NCI-H82 treated with DMSO at 0.1 percent for 48 hours (cell line): ENCODE measurements around the gene GRIP2.
A peak's percentile ranks its signal among the peaks of the same experiment; 100 is the strongest.
"Not testable (repeated sequence)": the region's sequence is repeated elsewhere in the genome, so short reads cannot be mapped to it uniquely, and the experiment has no call there.

ENCODE experiments used
- DNase-seq: peaks from one replicate; lab custom pipeline; 2025; ENCODE audit not compliant: unreplicated experiment; lab: John Stamatoyannopoulos, UW

The GRIP2 gene

DNA sequence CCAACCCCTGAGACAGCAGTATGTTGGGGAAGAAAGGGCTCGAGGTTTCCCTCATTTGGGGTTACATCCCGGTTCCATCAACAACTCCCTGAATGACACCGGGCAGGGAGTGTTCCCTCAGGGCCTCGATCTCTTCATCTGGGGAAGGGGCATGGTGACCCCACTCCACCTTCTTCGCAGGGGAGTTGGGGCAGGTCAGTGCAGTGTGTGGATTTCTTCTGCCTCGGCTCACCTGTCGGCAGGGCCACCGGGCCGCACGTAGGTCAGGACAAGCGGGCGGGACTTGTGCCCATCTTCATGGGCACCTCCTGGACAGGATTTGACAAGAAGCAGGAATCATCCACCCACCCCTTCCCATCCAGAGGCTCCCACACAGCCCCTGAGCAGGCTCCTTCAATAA, 17.4 kb downstream of the GRIP2 start:
- DNase-seq = no peak

DNA sequence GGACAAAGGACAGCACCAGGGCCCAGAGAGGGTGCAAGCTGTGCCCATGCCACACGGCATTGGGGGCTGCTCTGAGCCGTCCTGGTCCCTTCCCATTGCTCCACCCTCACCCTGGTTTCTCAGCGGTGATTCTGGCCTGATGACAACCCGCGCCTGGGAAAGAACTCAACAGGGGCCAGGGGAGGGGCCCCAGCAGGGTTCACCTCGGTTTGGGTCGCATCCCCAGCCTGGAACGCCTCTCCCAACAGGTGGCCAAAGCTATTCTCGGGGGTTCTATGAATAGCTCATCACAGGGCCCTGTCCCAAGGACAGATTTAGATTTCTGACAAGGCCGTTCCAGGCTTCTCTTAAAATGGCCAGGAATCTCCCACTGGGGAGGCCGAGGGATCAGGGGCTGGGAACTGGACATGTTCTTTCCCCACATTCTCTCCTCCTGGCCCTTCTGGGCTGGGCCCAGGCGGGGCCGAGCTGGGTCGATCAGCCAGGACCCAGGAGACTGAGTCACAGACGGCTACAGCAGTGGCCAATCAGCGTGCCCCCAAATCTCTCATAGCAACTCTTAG, 17.9 kb downstream of the GRIP2 start:
- no peak for DNase-seq

DNA sequence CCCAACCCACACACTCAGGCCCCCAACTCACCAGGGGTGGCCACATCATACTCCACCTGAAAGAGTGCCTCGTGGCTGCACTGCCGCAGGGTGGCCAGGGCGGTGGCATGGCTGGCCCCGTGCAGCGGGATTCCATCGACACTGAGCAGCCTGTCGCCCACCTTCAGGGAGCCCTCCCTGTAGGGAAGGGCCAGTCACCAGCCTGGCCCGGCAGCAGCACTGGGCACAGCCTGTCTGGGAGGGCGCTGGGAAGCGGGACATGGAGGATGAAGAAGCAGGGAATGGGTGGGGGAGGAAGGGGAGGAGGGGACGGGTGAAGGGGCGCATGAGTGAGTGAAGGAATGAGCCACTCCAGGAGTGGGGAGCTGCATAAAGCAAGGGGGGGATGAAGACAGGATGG, 18.5 kb downstream of the GRIP2 start:
- no peak for DNase-seq

DNA sequence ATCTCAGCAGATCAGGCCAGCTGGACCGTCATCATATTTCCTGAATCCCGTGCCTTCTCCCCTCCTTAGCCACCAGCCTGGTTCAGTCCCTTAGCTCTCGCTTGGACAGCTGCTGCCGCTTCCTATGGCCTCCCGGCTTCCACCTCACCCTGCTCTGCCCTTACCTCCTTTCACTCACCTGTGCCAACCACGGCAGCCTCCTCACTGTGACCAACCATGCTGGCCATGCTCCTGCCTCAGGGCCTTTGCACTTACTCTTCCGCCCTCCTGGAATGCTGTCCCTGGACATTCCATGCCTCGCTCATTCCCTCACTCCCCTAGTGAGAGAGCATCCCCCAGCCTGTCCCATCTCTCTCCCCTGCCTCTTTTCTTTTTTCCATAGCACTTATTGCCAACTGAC, 19.2 kb downstream of the GRIP2 start:
- DNase-seq = no peak

DNA sequence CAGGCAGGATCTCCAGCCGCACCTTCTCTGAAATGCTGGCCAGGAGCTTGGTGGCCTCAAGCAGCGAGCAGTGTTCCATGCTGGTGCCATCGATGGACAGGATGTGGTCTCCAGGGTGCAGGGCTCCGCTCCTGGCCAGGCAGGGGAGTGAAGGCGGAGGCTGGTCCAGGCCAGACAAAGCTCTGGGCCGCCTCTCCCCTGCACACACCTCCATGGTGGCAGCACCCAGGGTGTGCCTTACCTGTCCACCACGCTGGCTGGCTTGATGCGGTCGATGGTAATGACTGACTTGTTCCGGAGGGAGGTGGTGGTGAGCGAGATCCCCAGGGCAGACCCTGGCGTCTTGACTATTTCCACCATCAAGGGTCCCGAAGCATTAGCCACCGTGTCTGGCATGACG, 20.0 kb downstream of the GRIP2 start:
- no peak for DNase-seq

DNA sequence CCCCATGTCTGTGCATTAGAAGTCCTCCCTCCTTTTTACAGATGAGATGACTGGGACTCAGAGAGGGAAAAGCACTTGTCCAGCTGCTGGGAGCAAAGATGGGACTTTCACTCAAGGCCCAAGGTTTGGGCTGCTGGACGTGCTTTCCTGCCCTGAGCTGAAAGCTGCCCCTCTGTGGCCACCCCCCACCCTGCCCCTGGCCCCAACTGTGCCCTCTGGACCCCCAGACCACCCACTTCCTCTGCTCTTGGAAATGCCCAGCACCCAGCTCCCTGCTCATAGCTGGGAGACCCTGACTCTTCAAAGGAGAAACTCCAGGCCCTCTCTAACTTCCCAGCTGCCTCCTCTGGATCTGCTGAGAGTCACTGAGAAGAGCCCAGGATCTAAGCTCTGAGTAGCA, 20.7 kb downstream of the GRIP2 start:
- DNase-seq = no peak

DNA sequence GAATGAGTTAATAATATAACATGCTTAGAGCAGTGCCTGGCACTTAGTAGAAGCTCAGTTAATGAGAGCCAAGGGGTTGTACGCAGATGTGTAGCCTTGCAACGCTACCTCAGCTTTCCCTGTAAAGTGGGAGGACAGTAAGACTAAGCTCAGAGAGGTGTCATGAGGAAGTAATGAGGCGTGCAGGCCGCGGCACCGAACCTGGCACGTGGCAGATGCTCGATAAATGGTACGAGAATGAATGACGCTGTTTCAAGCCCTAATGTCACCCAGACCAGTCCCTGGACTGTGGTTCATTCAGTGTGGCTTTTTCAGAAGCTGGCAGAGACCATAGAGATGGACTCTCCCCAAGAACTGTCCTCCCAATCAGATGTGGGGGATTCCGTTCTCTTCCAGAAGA, 21.2 kb downstream of the GRIP2 start:
- no peak for DNase-seq

DNA sequence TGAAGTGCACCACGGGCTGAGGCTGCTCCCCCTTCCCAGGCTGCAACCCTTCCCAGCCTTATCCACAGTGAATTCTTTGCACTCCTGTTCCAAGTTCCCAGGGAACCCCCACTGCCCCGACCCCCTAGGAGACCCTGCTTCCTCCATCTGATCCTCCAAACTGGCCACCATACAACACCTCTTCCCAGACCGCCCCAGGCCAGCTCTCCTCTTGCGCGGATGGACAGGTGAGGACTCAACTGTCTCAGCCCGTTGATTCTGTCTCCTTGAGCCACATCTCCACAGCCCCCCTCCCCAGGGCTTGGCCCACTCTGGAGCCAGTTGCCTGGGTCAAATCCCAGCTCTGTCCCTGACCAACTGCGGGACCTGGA, 21.7 kb downstream of the GRIP2 start:
- DNase-seq = no peak

DNA sequence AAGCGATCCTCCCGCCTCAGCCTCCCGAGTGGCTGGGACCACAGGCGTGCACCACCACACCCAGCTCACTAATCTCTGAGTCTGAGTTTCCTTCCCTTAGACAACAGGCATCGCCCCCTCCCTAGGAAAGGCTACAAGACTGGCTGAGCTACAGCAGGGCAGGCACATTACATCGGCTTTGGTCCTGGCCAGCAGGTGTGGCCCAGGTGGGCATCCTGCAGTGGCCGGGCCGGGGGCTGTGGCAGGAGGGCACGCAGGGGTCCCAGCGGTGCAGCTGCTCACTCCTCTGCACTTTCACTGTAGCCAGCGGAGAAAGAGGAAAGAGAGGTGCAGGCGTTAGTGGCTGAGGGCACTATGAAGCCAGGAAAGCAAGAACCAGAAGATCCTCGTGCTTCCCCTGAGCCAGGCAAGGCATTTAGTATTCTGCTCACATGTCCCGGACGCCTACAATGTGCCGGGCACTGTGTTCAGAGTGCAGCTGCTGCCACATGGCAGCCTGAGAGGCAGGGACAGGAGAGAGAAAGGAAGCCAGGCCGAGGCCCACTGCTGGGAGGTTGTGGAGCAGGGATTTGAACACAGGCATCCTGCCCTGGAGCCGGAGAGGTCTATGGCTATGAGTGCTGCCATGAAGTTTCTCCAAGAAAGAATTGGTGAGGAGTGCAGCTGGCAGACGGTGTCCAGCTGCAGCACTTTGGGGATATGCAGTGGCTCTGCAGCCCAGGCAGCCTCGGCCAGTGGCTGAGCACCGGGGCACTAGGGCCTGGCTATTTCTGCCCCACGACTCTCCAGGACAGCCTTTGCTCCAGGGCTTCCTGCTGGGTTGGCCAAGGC, 22.3 kb downstream of the GRIP2 start:
- DNase-seq = no peak

DNA sequence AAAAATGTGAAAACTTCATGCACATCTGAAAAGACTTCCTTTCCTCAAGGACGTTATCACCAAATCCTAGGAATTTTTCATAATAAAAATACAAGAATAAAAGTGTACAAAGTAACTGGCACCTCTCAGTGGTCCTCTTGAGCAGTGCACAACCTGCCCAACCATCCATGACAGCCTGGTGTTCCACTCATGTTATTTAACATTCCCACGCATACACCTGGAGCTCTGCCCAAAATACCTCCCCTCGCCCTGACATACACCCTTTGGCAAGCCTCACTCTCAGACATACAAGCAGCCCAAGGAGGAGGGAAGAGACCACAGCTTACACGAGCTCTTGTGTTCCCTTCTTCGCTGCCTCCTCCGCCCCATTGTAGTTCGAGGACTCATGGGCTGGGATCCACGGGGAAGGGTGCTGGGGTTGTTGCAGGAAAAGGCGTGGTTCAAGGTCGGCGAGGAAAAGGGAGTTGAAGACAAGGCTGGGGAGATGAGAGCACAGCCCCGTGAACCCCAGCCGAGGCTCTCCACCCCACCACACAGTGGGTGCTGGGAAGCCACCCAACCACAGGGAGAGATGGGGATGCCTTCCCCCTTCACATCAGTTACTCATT, 23.3 kb downstream of the GRIP2 start:
- no peak for DNase-seq

DNA sequence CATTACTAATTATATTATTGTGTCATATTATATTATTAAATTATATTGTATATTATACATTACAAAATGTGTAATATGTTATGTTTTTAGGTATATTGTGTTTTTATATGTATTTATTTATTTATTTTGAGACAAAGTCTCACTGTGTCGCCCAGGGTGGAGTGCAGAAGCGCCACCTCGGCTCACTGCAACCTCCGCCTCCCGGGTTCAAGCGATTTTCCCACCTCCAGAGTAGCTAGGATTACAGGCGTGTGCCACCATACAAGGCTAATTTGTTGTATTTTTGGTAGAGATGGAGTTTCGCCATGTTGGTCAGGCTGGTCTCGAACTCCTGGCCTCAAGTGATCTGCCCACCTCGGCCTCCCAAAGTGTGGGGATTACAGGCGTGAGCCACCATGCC, 24.6 kb downstream of the GRIP2 start:
- not testable (repeated sequence) for DNase-seq

DNA sequence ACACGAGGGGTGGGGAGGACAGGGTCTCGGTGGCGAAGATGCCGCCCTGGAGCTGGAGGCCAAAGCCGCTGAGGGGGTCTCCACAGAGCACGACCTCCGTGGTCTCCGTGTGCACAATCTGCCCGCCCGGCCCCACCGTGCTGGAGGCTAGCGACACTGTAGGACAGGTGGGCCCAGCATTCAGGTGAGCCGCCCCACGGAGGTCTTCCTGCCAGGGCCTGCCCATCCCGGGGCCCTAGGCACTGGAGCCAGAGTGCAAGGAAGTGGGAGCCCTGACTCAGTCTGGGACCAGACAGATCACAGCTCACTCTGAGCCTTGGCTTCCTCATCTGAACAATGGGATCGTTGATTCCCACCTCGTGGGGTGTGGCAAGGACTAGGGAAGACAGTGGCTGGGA, 25.8 kb downstream of the GRIP2 start:
- no peak for DNase-seq

DNA sequence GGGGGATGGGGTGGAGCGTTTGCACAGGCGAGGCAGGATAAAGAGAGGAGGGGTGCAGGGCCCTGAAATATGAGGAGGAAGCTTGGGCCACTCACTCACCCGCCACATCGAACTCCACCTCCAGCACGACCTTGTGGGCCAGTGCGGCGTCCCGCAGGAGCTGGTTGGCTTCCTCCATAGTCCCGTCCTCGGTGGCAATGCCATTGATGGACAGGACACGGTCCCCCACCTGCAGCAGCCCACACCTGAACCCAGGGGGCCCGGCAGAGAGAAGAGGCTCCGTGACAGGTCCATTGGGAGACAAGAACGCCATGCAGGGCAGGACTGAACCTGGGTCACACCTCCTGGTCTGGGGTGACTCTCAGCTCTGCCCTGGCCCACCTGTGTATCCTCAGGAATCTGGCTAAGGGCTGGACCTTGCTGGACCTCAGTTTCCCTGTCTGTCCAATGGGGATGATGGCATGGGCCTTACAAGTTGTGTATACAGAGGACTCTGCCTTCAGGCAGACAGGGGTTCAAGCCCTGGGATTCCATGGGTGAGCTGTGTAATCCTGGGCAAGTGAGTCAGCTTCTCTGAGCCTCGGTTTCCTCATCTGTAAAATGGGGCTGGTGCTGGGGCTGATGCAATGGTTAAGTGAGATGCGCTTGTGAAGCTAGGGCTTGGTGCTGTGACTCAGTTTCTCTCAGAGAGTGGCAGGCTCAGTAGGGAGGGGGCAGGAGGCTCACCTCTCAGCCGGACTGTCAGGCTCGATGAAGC, 26.4 kb downstream of the GRIP2 start:
- DNase-seq = no peak

DNA sequence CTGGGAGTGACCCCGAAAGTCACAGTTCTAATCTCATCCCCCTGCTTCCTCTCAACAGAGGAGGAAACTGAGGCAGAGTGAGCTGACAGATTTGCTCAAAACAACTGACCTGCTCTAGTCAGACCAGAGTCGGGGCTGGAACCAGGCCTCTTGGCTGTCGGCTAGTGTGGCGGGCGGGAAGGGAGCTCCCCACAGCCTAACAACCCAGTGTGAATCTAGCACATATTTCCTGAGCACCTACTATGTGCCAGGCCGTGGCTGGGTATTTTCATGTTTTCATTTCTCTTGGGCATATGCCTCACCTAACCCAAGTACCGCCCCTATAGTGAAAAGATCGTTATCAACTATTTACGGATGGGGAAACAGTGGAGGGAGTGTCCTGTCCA, 27.2 kb downstream of the GRIP2 start:
- no peak for DNase-seq

DNA sequence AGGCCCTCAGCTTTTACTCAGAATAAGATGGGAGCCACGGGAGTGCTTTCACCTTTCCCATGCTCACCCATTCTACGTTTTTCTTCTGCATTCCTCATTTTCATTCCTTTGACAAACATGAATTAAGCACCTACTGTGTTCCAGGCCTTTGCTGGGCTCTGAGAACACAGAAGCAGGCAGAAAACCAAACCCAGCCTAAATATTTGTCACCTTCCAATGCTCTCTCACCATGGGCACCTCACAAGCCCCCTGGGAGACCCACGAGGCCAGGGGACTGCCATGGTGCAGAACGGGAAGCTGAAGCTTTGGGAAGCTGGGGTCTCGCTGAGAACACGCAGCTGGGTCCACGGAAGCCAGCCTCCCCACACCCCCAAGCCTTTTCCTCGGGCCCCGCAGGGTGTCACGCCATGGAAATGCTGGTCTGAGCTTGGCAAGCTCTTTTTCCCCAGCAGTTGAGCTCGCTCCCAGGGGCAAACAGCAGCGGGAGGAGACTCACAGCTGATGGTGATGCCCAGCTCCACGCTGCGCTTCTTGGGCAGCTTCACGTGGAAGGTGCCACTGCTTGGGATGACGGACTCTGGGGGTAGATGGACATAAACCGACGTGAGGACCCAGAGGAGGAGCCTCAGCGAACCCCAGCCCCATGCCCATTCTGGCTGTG, 27.7 kb downstream of the GRIP2 start:
- DNase-seq = no peak

DNA sequence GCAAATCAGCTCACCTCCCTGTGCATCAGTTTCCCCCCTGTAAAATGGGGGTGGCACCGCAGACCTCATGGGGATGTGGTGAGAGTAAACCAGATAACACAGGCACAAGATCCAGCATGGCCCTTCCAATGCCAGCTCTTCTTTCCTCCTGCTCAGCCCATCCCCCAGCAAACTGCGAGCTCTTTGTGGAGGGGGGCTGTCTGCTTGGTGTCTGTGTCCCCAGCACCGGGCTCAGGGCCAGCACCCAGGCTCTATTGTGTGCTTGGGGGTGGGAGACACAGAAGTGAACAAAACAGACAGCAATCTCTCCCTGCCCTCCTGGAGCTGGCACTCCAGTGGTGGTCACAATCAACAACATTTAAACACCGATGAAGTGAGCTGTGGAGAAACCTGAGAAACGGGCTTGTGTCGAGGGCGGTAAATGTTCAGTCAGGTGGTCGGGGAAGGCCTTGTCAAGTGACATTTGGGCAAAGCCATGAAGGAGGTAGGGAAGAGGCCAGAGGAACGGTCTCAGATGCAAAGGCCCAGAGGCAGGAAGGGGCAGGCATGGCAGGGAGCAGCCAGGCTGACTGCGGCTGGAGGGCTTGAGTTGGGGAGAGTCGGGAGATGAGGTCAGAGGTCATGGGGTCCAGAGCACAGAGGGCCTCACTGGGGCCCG, 28.4 kb downstream of the GRIP2 start:
- no peak for DNase-seq

DNA sequence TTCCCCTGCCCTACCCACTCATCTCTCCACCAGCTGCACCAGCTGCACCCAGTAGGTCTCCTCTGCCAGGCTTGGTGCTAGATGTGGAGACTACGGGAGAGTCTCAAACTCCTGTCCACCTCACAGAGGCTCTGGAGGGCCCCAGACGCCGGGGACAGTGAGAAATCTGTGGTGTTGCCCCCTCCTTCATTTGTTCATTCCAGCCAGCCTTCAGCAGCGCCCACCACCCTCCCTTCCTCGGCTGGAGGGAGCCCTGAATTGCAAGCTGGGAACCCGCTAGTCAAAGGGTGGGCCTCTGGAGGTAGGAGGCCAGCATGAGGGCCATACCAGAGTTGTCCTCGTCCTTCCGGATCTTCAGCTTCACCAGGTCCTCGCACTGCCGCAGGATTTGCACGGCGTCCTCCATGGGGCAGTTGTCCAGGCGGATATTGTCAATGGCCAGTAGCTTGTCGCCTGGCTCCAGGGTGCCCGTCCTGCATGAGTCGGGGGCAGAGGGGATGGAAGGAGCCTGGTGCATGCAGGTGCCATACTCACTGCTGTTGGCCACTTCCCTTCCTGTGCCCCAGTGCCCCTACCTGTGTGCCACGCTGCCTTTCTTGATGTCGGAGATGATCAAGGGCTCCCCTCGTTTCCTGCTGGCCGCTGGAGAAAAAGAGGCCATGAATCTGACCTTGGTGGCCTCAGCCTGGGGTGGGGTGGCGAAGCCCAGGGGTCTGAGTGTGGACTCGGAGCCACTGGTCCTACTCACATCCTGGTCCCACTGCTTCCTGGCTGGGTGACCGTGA, 29.1 kb downstream of the GRIP2 start:
- DNase-seq = no peak

DNA sequence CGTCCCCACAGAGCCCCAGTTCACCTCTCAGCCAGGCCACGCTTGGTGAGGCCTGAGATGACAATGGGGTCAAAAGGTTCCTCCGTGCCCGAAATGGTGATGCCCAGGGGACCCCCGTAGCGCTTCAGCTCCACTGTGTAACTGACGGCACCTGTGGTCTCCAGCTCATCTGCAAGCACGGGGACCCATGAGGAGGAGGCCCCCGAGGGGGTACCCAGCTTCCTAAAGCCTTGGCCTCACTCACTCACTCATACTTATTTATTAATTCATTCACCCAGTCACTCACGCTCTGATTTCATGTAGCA, 30.4 kb downstream of the GRIP2 start:
- DNase-seq = no peak

DNA sequence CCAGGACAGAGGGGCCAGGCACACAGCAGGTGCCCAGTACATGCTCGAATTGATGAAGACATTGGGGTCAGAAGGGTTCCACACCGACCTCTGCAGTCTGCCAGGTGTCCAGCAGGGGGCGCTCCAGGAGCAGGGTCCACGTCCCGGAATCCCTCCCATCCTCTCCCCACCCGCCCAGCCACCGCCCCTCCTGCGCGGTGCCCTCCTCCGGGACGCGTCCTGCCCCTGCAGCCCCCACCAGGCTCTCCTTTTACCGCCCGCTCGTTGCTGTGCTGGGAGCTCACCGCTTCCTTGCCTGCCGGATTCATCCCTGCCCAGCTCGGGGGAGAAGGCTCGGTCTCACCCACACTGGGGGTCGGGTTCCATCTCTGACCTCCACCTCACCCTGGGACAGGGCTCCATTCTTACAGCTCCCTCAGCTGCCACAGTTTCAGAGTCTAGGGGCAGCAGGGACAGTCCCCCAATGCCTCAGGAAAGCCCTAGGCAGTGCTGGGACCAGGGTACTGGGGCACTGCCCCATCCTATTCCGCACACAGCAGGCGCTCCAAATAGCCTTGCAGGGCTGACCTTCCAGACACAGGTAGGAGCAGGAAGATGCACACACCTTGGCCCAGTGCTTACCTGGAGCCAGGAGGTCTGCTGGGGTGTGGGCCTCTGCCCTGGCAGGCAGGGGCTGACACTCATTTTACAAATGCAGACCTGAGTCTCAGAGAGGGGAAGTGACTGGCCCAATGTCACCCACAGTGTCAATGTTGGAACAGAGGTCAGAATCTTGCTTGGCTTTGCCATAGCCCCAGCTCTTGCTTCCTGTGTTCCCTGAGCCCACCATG, 31.0 kb downstream of the GRIP2 start:
- peak; percentile 13 for DNase-seq

DNA sequence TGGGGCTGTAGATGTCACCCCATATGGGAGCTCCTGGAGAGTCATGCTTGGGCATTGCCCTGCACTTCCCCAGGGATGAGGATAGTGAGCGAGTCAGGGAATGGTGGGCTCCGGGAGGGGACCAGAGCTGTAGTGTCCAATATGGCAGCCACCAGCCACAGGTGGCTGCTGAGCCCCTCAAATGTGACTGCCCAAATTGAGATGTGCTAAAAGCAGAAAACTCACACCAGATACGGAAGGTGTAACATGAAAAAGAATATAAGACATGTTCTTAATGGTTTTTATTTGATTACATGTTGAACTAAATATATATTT, 31.7 kb downstream of the GRIP2 start:
- DNase-seq = no peak
